Trophoblast cell (in vitro differentiated cells and primary cell): ENCODE results near the gene RANBP17.
"Not testable (repeated sequence)": the region's sequence is repeated elsewhere in the genome, so short reads cannot be mapped to it uniquely, and the experiment has no call there.

Source experiments
- DNase-seq, 2 donors: peaks; one replicate each; pipeline ENCODE4 v3.0.0-alpha.2; 2016
- H2AFZ ChIP-seq: 2 replicates; pipeline ENCODE4 v1.6.1; 2013; ENCODE audit warnings: low read length, moderate library complexity, mild to moderate bottlenecking; ENCODE audit not compliant: insufficient read depth, poor library complexity
- H2AK5ac ChIP-seq: 2 replicates; pipeline ENCODE4 v1.6.1; 2013; ENCODE audit warnings: mild to moderate bottlenecking, low read length
- H2BK120ac ChIP-seq: 2 replicates; pipeline ENCODE4 v1.6.1; 2013; ENCODE audit warnings: low read length, mild to moderate bottlenecking, moderate library complexity; ENCODE audit not compliant: insufficient read depth, poor library complexity
- H2BK12ac ChIP-seq: 2 replicates; pipeline ENCODE4 v1.6.1; 2013; ENCODE audit warnings: mild to moderate bottlenecking, low read length, moderate library complexity
- H2BK5ac ChIP-seq: 2 replicates; pipeline ENCODE4 v1.6.1; 2013; ENCODE audit warnings: low read length, low read depth, moderate library complexity, mild to moderate bottlenecking; ENCODE audit not compliant: poor library complexity
- H3K14ac ChIP-seq: 2 replicates; pipeline ENCODE4 v1.6.1; 2013; ENCODE audit warnings: mild to moderate bottlenecking, low read length
- H3K18ac ChIP-seq: 2 replicates; pipeline ENCODE4 v1.6.1; 2013; ENCODE audit warnings: mild to moderate bottlenecking, low read length
- H3K23ac ChIP-seq: 2 replicates; pipeline ENCODE4 v1.6.1; 2013; ENCODE audit warnings: low read length
- H3K27ac ChIP-seq: 2 replicates; pipeline ENCODE4 v1.5.1; 2013; ENCODE audit warnings: low read depth, mild to moderate bottlenecking, inconsistent platforms, low read length, moderate library complexity
- H3K27me3 ChIP-seq: 2 replicates; pipeline ENCODE4 v1.6.1; 2013; ENCODE audit warnings: inconsistent platforms, mild to moderate bottlenecking, low read length, moderate library complexity; ENCODE audit not compliant: insufficient read depth
- H3K36me3 ChIP-seq, 2 experiments: 1 replicate in 1 of 2; 2 replicates in 1 of 2; pipeline ENCODE4 v1.6.1; 2013; ENCODE audit warnings: low read length in 2 of 2, mild to moderate bottlenecking in 2 of 2, moderate library complexity in 1 of 2; ENCODE audit not compliant: insufficient read depth in 2 of 2, control insufficient read depth in 1 of 2
- H3K4ac ChIP-seq: 2 replicates; pipeline ENCODE4 v1.6.1; 2013; ENCODE audit warnings: low read depth, mild to moderate bottlenecking, low read length, moderate library complexity
- H3K4me1 ChIP-seq, 2 experiments: 1 replicate in 1 of 2; 2 replicates in 1 of 2; pipeline ENCODE4 v1.6.1; 2013; ENCODE audit warnings: low read length in 2 of 2, mild to moderate bottlenecking in 2 of 2, moderate library complexity in 1 of 2; ENCODE audit not compliant: insufficient read depth in 2 of 2, control insufficient read depth in 1 of 2
- H3K4me2 ChIP-seq: 2 replicates; pipeline ENCODE4 v1.6.1; 2013; ENCODE audit warnings: inconsistent platforms, mild to moderate bottlenecking, low read length, moderate library complexity
- H3K4me3 ChIP-seq: 2 replicates; pipeline ENCODE4 v1.5.1; 2013; ENCODE audit warnings: mild to moderate bottlenecking, low read depth, low read length, inconsistent platforms
- H3K79me1 ChIP-seq: one replicate; pipeline ENCODE4 v1.6.1; 2013; ENCODE audit warnings: low read length
- H3K79me2 ChIP-seq: 2 replicates; pipeline ENCODE4 v1.6.1; 2013; ENCODE audit warnings: low read length, mild to moderate bottlenecking; ENCODE audit not compliant: control insufficient read depth, insufficient read depth, poor library complexity
- H3K9ac ChIP-seq: 2 replicates; pipeline ENCODE4 v1.6.1; 2013; ENCODE audit warnings: mild to moderate bottlenecking, low read length
- H3K9me3 ChIP-seq: 2 replicates; pipeline ENCODE4 v1.6.1; 2013; ENCODE audit warnings: low read depth, mild to moderate bottlenecking, control low read depth, inconsistent platforms, low read length; ENCODE audit not compliant: insufficient read depth
- H4K12ac ChIP-seq: 2 replicates; pipeline ENCODE4 v1.6.1; 2013; ENCODE audit warnings: low read depth, mild to moderate bottlenecking, low read length, moderate library complexity
- H4K8ac ChIP-seq: 2 replicates; pipeline ENCODE4 v1.6.1; 2013; ENCODE audit warnings: low read depth, mild to moderate bottlenecking, low read length, moderate library complexity
- H4K91ac ChIP-seq: one replicate; pipeline ENCODE4 v1.6.1; 2013; ENCODE audit warnings: low read depth, mild to moderate bottlenecking, low read length, moderate library complexity
- WGBS: extraction: QIAGEN DNeasy Blood & Tissue Kit; methylation state at CpG from one replicate; pipeline ENCODE4 v1.1.7; 2013; ENCODE audit warnings: missing lambda C conversion rate; ENCODE audit not compliant: insufficient read length, insufficient coverage; ENCODE audit errors: extremely low coverage; 5-methylcytosine and 5-hydroxymethylcytosine counted together

RANBP17 gene

DNA sequence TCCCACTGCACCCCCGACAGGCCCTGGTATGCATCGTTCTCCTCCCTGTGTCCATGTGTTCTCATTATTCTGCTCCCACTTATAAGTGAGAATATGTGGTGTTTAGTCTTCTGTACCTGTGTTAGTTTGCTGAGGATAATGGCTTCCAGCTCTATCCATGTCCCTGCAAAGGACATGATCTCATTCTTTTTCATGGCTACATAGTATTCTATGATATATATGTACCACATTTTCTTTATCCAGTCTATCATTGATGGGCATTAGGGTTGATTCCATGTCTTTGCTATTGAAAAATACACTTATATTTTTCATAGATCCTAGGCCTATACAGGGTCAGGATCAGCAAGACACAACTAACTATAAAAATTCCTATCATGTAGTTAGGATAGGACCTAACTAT, 180.1 kb downstream of the RANBP17 start:
- not testable (repeated sequence) for H3K23ac ChIP-seq, H3K79me2 ChIP-seq, H3K14ac ChIP-seq, H4K12ac ChIP-seq, H3K27me3 ChIP-seq, H2AK5ac ChIP-seq, H2AFZ ChIP-seq, H3K4ac ChIP-seq, H3K4me3 ChIP-seq, H3K27ac ChIP-seq, H3K9ac ChIP-seq, DNase-seq, H4K8ac ChIP-seq, H2BK12ac ChIP-seq, H3K36me3 ChIP-seq, H3K9me3 ChIP-seq, H3K4me1 ChIP-seq, H3K18ac ChIP-seq, H2BK120ac ChIP-seq, H2BK5ac ChIP-seq, H3K79me1 ChIP-seq, H4K91ac ChIP-seq, H3K4me2 ChIP-seq
- WGBS: no CpG with 5 or more reads among the region's 2 CpGs

DNA sequence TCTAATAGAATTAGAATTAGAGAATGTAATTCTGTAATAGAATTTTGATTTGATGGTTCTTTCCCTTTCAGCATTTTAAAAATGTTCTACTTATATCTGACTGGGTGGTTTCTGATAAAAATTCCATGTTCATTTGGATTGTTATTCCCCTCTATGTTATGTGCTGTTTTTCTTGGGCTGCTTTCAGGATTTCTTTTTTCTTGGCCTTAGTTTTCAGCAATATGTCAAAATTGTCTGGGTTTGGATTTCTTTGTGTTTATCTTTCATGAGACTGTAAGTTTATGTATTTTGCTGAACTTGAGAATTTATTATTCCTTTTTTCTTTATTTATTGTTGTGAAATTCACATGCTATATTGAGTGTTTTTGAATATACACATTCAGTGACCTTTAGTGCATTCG, 189.1 kb downstream of the RANBP17 start:
- H2AK5ac ChIP-seq: no peak overlapping the region
- no peak overlapping the region for H4K91ac ChIP-seq
- H3K18ac ChIP-seq: no peak overlapping the region
- no peak overlapping the region for H2BK120ac ChIP-seq
- H3K79me1 ChIP-seq: no peaks in the 10 kb centered on the region
- H3K23ac ChIP-seq: no peak overlapping the region
- H3K4me2 ChIP-seq: no peak overlapping the region
- no peak overlapping the region for H3K14ac ChIP-seq
- no peak overlapping the region for H3K4ac ChIP-seq
- no peak overlapping the region for H2BK12ac ChIP-seq
- H2AFZ ChIP-seq: no peak overlapping the region
- DNase-seq: no peak
- no peak overlapping the region for H3K9ac ChIP-seq
- no peaks in the 10 kb centered on the region for H3K4me1 ChIP-seq
- H3K27me3 ChIP-seq: no peaks in the 10 kb centered on the region
- H3K9me3 ChIP-seq: no peaks in the 10 kb centered on the region
- no peak overlapping the region for H4K8ac ChIP-seq
- no peak overlapping the region for H3K4me3 ChIP-seq
- H4K12ac ChIP-seq: no peak overlapping the region
- H2BK5ac ChIP-seq: no peak overlapping the region
- H3K79me2 ChIP-seq: no peaks in the 10 kb centered on the region
- H3K36me3 ChIP-seq: peaks cover 2% of the 10 kb centered on the region in 2 experiments
- H3K27ac ChIP-seq: no peak overlapping the region
- WGBS: no CpG with 5 or more reads among the region's 1 CpG

DNA sequence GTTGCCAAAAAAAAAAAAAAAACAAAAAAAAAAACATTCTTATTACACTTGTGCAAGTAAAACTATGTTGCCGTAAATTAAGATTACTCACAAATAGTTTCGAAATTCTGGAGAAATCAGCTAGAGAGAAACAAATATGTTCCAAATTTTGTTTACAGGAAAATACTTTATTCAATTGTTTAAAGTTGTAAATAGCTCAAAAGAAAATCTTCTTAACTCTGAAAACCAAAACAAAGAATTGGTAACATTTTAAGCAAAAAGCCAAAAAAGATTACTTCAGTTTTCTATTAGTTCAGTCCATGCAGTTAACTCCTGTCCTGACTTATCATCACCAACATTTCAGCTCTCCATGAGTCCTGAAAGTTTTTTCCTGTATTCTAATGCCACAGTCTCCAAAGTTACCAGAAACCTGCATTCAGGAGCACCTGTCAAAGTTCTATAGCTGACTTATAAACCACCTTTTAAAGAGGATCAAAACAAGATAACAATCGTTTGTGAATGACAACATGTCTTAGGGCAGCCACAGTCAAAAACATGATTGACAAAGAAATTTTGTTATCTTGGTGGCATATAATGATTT, 194.1 kb downstream of the RANBP17 start:
- no peak overlapping the region for H4K8ac ChIP-seq
- peaks cover 0 to 5% of the 10 kb centered on the region in 2 experiments for H3K36me3 ChIP-seq
- H3K79me1 ChIP-seq: no peaks in the 10 kb centered on the region
- H2AFZ ChIP-seq: no peak overlapping the region
- DNase-seq: no peak
- H3K4me1 ChIP-seq: no peaks in the 10 kb centered on the region
- H2AK5ac ChIP-seq: no peak overlapping the region
- H3K27ac ChIP-seq: no peak overlapping the region
- no peak overlapping the region for H3K4me3 ChIP-seq
- no peak overlapping the region for H3K9ac ChIP-seq
- H3K18ac ChIP-seq: no peak overlapping the region
- H2BK120ac ChIP-seq: no peak overlapping the region
- H3K4me2 ChIP-seq: no peak overlapping the region
- WGBS: no CpG with 5 or more reads among the region's 3 CpGs
- no peak overlapping the region for H3K4ac ChIP-seq
- no peak overlapping the region for H2BK12ac ChIP-seq
- no peaks in the 10 kb centered on the region for H3K79me2 ChIP-seq
- no peak overlapping the region for H2BK5ac ChIP-seq
- no peak overlapping the region for H3K23ac ChIP-seq
- no peak overlapping the region for H4K91ac ChIP-seq
- H3K14ac ChIP-seq: no peak overlapping the region
- H3K9me3 ChIP-seq: no peaks in the 10 kb centered on the region
- no peaks in the 10 kb centered on the region for H3K27me3 ChIP-seq
- no peak overlapping the region for H4K12ac ChIP-seq

DNA sequence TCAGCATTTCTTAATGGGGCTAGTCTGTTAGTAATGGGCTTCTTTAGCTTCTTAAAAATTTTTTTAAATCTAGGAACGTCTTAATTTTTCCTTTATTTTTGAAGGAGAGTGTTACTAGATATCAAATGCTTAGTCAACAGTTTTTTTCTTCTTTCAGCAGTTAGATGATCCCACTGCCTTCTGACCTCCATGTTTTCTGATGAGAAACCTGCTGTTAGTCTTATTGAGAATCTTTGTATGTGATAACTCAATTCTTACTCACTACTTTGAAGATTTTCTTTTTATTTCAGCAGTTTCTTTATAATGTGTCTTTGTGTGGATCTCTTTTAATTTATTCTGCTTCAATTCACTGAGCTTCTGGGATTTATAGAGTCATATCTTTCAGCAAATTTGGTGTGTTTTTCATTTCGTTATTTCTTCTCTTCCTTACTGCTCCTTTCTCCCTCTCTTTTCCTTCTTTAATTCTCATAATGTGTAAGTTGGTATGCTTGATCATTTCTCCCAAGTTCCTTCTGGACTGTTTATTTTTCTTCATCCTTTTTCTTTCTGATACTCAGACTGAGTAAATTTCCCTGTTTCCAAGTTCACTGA, 205.8 kb downstream of the RANBP17 start:
- no CpG with 5 or more reads among the region's 2 CpGs for WGBS

More for the DNA sequence above, 205.8 kb downstream of the RANBP17 start:
- no peak overlapping the region for H4K8ac ChIP-seq
- no peak overlapping the region for H3K23ac ChIP-seq
- no peaks in the 10 kb centered on the region for H3K4me1 ChIP-seq
- H2BK12ac ChIP-seq: no peak overlapping the region
- H3K79me2 ChIP-seq: no peaks in the 10 kb centered on the region
- peaks cover 6% of the 10 kb centered on the region for H3K9me3 ChIP-seq
- H3K4ac ChIP-seq: no peak overlapping the region
- H2AK5ac ChIP-seq: no peak overlapping the region
- no peak overlapping the region for H2BK5ac ChIP-seq
- H3K9ac ChIP-seq: no peak overlapping the region
- DNase-seq: no peak
- H3K36me3 ChIP-seq: peaks cover 9 to 10% of the 10 kb centered on the region in 2 experiments
- no peak overlapping the region for H3K27ac ChIP-seq
- no peak overlapping the region for H4K12ac ChIP-seq
- no peaks in the 10 kb centered on the region for H3K79me1 ChIP-seq
- H3K18ac ChIP-seq: no peak overlapping the region
- no peak overlapping the region for H2BK120ac ChIP-seq
- H3K27me3 ChIP-seq: no peaks in the 10 kb centered on the region
- no peak overlapping the region for H4K91ac ChIP-seq
- H3K14ac ChIP-seq: no peak overlapping the region
- H2AFZ ChIP-seq: no peak overlapping the region
- no peak overlapping the region for H3K4me3 ChIP-seq
- H3K4me2 ChIP-seq: no peak overlapping the region
